DND-41 (cell line): ENCODE data around the gene EPHB1.

ENCODE experiments used
- ATAC-seq: fragments of 200-7000 bp; cut with Tn5 transposase; 3 replicates; pipeline ENCODE4 v1.9.1; 2021; ENCODE audit warnings: low read depth; ENCODE audit not compliant: insufficient read depth
- DNase-seq: peaks from one replicate; pipeline ENCODE4 v3.0.0-alpha.2; 2020
- H2AFZ ChIP-seq: 2 replicates; pipeline ENCODE4 v1.6.0; 2012; ENCODE audit warnings: low read depth, low read length
- H3K27ac ChIP-seq: 2 replicates; pipeline ENCODE4 v1.5.1; 2012; ENCODE audit warnings: low read length, inconsistent platforms
- H3K27me3 ChIP-seq: fragments of 200-600 bp; sonication (generic); 2 replicates; pipeline ENCODE4 v1.6.0; 2012; ENCODE audit warnings: low read length, mild to moderate bottlenecking, inconsistent platforms; ENCODE audit not compliant: insufficient read depth, poor library complexity
- H3K36me3 ChIP-seq: 2 replicates; pipeline ENCODE4 v1.5.1; 2012; ENCODE audit warnings: low read length, inconsistent platforms; ENCODE audit not compliant: insufficient read depth
- H3K4me1 ChIP-seq: 2 replicates; pipeline ENCODE4 v1.5.1; 2012; ENCODE audit warnings: mild to moderate bottlenecking, low read length; ENCODE audit not compliant: insufficient read depth
- H3K4me2 ChIP-seq: 2 replicates; pipeline ENCODE4 v1.6.0; 2012; ENCODE audit warnings: mild to moderate bottlenecking, moderate library complexity, low read length, inconsistent platforms; ENCODE audit not compliant: insufficient read depth
- H3K4me3 ChIP-seq, 2 experiments: fragments of 200-600 bp in 1 of 2; shearing (Covaris generic) in 1 of 2; 2 replicates each; pipeline ENCODE4 v1.5.1; 2012 to 2016; ENCODE audit warnings: inconsistent platforms in 2 of 2, low read length in 2 of 2, mild to moderate bottlenecking in 2 of 2, low read depth in 1 of 2, moderate library complexity in 1 of 2
- H3K79me2 ChIP-seq: 2 replicates; pipeline ENCODE4 v1.6.0; 2012; ENCODE audit warnings: low read length, inconsistent platforms; ENCODE audit not compliant: insufficient read depth
- H3K9ac ChIP-seq: 2 replicates; pipeline ENCODE4 v1.6.0; 2012; ENCODE audit warnings: low read depth, mild to moderate bottlenecking, inconsistent platforms, low read length, moderate library complexity
- H3K9me3 ChIP-seq: 2 replicates; pipeline ENCODE4 v1.5.1; 2012; ENCODE audit warnings: low read length, moderate library complexity, mild to moderate bottlenecking, inconsistent platforms; ENCODE audit not compliant: insufficient read depth, severe bottlenecking
- H4K20me1 ChIP-seq: 2 replicates; pipeline ENCODE4 v1.6.0; 2012; ENCODE audit warnings: low read length; ENCODE audit not compliant: insufficient read depth
- EZH2 ChIP-seq: IDR thresholded peaks from 3 replicates; pipeline ENCODE4 v1.6.1; 2012; ENCODE audit warnings: borderline replicate concordance, low read depth, mild to moderate bottlenecking, moderate library complexity, low read length, inconsistent platforms; ENCODE audit not compliant: severe bottlenecking
- TF ChIP-seq, protein P1 (sequence below): IDR thresholded peaks from 2 replicates; pipeline ENCODE4 v1.5.1; 2012; ENCODE audit warnings: borderline replicate concordance, low read length, moderate library complexity, mild to moderate bottlenecking; ENCODE audit not compliant: poor library complexity, severe bottlenecking; ENCODE audit errors: extremely low read depth

Gene EPHB1

DNA sequence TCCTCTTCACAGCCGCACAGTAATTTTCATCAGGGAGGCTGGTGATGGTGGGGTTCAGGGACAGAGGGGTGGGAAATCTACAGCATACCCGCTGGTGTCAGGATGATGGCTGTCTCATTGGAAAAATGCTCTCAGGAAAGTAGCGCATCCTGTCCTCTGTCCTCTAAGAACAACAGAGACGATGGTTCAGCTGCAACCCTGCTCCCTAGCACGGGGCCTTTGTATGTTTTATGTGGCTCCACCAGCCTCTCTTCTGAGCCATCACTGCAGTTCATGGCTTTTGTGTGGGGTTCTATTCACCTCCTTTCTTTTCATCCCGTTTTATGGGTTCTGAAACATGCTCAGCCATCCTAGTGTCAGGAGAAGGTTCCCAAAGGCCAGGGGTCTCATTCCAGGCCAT lies 68.9 kb downstream of the EPHB1 start:
- no peaks in the 10 kb centered on the region for H3K36me3 ChIP-seq
- no peaks in the 10 kb centered on the region for H3K79me2 ChIP-seq
- no peaks in the 10 kb centered on the region for H3K27me3 ChIP-seq
- H3K4me3 ChIP-seq: no peak overlapping the region
- no peaks in the 10 kb centered on the region for H3K4me1 ChIP-seq
- H3K9me3 ChIP-seq: no peaks in the 10 kb centered on the region
- no peak overlapping the region for H3K4me2 ChIP-seq
- no peak overlapping the region for H3K27ac ChIP-seq
- H4K20me1 ChIP-seq: no peaks in the 10 kb centered on the region
- H2AFZ ChIP-seq: no peak overlapping the region
- ATAC-seq (no peak), DNase-seq (no peak)
- no peak overlapping the region for H3K9ac ChIP-seq
- TF ChIP-seq, protein P1, sequence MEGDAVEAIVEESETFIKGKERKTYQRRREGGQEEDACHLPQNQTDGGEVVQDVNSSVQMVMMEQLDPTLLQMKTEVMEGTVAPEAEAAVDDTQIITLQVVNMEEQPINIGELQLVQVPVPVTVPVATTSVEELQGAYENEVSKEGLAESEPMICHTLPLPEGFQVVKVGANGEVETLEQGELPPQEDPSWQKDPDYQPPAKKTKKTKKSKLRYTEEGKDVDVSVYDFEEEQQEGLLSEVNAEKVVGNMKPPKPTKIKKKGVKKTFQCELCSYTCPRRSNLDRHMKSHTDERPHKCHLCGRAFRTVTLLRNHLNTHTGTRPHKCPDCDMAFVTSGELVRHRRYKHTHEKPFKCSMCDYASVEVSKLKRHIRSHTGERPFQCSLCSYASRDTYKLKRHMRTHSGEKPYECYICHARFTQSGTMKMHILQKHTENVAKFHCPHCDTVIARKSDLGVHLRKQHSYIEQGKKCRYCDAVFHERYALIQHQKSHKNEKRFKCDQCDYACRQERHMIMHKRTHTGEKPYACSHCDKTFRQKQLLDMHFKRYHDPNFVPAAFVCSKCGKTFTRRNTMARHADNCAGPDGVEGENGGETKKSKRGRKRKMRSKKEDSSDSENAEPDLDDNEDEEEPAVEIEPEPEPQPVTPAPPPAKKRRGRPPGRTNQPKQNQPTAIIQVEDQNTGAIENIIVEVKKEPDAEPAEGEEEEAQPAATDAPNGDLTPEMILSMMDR: no peak
- no peak for TF ChIP-seq EZH2

DNA sequence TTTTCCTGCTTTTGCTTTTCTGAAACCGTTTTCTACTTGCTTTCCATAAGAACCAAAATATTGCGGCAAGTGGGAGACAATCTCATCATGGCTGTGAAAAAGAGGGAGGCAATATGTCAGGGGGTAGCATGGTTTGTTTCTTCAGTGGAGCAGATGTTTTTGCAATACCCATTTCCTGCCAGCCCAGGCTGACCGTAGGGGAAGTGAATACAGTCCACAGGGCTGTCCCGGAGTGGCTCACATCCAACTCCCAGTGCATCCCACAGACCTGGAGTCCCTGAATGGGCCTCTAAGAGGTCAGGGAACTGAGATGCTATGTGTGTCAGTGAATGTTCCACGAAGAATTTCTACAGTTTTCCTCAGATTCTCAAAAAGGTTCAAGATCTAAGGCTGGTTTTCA lies 69.6 kb downstream of the EPHB1 start:
- Histone ChIP-seq H3K9ac (no peak overlapping the region), H2AFZ (no peak overlapping the region), H4K20me1 (no peaks in the 10 kb centered on the region), H3K9me3 (no peaks in the 10 kb centered on the region), H3K79me2 (no peaks in the 10 kb centered on the region), H3K4me1 (no peaks in the 10 kb centered on the region), H3K36me3 (no peaks in the 10 kb centered on the region), H3K4me2 (no peak overlapping the region), H3K4me3 (no peak overlapping the region), H3K27ac (no peak overlapping the region), H3K27me3 (no peaks in the 10 kb centered on the region)
- ATAC-seq: no peak
- TF ChIP-seq, protein P1: no peak
- TF ChIP-seq EZH2: no peak
- no peak for DNase-seq

DNA sequence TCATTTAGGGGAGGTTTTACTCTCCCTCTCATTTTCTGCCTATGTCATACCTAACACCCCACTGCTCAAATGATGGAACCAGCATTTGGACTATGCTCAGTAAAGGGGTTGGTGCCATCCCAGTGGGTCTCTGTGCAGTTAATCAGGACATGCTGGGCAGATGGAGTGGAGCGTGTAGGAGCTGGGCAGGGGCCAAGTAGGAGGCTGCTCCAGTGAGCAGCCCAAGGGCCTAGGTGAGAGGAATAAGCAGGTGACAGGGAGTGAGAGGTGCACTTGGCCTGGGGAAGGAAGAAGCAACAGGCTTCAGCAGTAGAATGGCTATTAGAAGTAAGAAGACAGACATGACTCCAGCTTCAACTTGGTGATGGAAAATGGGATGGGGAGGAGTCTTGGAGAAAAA lies 72.2 kb downstream of the EPHB1 start:
- Histone ChIP-seq H3K9me3 (no peaks in the 10 kb centered on the region), H3K36me3 (no peaks in the 10 kb centered on the region), H3K4me1 (no peaks in the 10 kb centered on the region), H3K4me2 (no peak overlapping the region), H3K79me2 (no peaks in the 10 kb centered on the region), H3K27me3 (no peaks in the 10 kb centered on the region), H3K4me3 (no peak overlapping the region), H4K20me1 (no peaks in the 10 kb centered on the region), H3K27ac (no peak overlapping the region), H3K9ac (no peak overlapping the region), H2AFZ (no peak overlapping the region)
- ATAC-seq: no peak
- TF ChIP-seq EZH2: no peak
- TF ChIP-seq, protein P1: no peak
- no peak for DNase-seq

DNA sequence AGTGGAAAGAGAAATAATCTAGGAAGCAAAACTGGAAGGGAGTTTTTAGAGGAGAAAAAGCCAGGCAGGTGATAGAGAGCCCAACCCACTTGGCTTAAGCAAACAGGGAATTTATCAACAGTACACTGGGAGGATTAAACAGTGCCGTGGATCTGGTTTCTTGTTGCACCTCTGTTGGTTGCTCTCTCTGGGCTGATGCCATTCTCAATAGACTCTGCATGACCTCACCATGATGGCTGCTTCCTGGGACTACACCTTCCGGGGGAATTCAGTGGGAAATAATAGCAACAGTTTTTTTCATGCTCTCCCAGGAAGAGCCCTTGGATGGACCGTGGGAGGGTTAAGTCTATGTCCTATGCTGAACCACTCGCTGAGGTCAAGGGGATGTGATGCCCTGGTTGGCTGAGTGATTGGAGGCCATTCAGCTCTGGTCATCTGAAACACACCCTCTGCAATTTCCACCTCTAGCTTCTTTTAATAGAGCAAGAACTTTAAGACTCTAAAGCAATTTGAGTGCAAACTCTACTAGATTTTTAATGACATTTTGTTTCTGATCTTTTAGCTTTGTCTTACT lies 74.2 kb downstream of the EPHB1 start:
- TF ChIP-seq, protein P1: no peak
- TF ChIP-seq EZH2: no peak
- H4K20me1 ChIP-seq: no peaks in the 10 kb centered on the region
- H3K9ac ChIP-seq: no peak overlapping the region
- no peak overlapping the region for H3K4me2 ChIP-seq
- H2AFZ ChIP-seq: no peak overlapping the region
- no peaks in the 10 kb centered on the region for H3K79me2 ChIP-seq
- H3K36me3 ChIP-seq: no peaks in the 10 kb centered on the region
- no peaks in the 10 kb centered on the region for H3K9me3 ChIP-seq
- no peak overlapping the region for H3K27ac ChIP-seq
- no peak for DNase-seq
- ATAC-seq: no peak
- no peaks in the 10 kb centered on the region for H3K4me1 ChIP-seq
- no peaks in the 10 kb centered on the region for H3K27me3 ChIP-seq
- H3K4me3 ChIP-seq: no peak overlapping the region
